Effector memory CD4-positive, alpha-beta T cell (primary cell): ENCODE results near the gene LRRC8B.

Experiments
- DNase-seq, 3 donors: peaks; one replicate each; pipeline ENCODE4 v3.0.0-alpha.2; 2020
- H3K27ac ChIP-seq: 2 replicates; pipeline ENCODE4 v1.7.0; 2013; ENCODE audit warnings: mild to moderate bottlenecking, low read length, moderate library complexity; ENCODE audit not compliant: insufficient read depth, poor library complexity, severe bottlenecking
- H3K27me3 ChIP-seq: replicated peaks from 2 replicates; pipeline ENCODE4 v1.7.0; 2013; ENCODE audit warnings: mild to moderate bottlenecking, low read length; ENCODE audit not compliant: insufficient read depth, control insufficient read depth, poor library complexity, severe bottlenecking
- H3K36me3 ChIP-seq: 2 replicates; pipeline ENCODE4 v1.7.0; 2013; ENCODE audit warnings: mild to moderate bottlenecking, low read length, moderate library complexity; ENCODE audit not compliant: control insufficient read depth, insufficient read depth
- H3K4me1 ChIP-seq: 2 replicates; pipeline ENCODE4 v1.7.0; 2013; ENCODE audit warnings: low read length, mild to moderate bottlenecking; ENCODE audit not compliant: control insufficient read depth, insufficient read depth, poor library complexity, severe bottlenecking
- H3K4me3 ChIP-seq: 2 replicates; pipeline ENCODE4 v1.7.0; 2013; ENCODE audit warnings: low read length, low read depth, mild to moderate bottlenecking; ENCODE audit not compliant: insufficient read depth, poor library complexity, severe bottlenecking
- H3K9me3 ChIP-seq: 2 replicates; pipeline ENCODE4 v1.7.0; 2013; ENCODE audit warnings: mild to moderate bottlenecking, low read length, moderate library complexity; ENCODE audit not compliant: control insufficient read depth

The LRRC8B gene

GRCh38 chr1:89523572-89524368 is 859 bp upstream of the LRRC8B start:
- no peaks in the 10 kb centered on the region for H3K9me3 ChIP-seq
- DNase-seq: peak in 2 of 3 donors; percentile 31 to 36
- H3K27ac ChIP-seq: peak overlapping the region; percentile 91

GRCh38 chr1:89525169-89525855 is 683 bp downstream of the LRRC8B start:
- no peaks in the 10 kb centered on the region for H3K9me3 ChIP-seq
- DNase-seq: peak; percentile 9 to 22 (median 12)
- H3K4me1 ChIP-seq: peaks cover 8% of the 10 kb centered on the region
- H3K27ac ChIP-seq: peak overlapping the region; percentile 91
- H3K36me3 ChIP-seq: no peaks in the 10 kb centered on the region
- H3K4me3 ChIP-seq: peak overlapping the region; percentile 80
- no peaks in the 10 kb centered on the region for H3K27me3 ChIP-seq

More at GRCh38 chr1:89523572-89524368, 859 bp upstream of the LRRC8B start:
- Histone ChIP-seq H3K36me3 (no peaks in the 10 kb centered on the region), H3K27me3 (no peaks in the 10 kb centered on the region), H3K4me3 (peak overlapping the region; percentile 80), H3K4me1 (peaks cover 8% of the 10 kb centered on the region)

- Histone ChIP-seq H3K4me1 (peaks cover 8% of the 10 kb centered on the region), H3K36me3 (no peaks in the 10 kb centered on the region), H3K9me3 (no peaks in the 10 kb centered on the region), H3K27ac (no peak overlapping the region), H3K27me3 (no peaks in the 10 kb centered on the region), H3K4me3 (no peak overlapping the region)
- no peak for DNase-seq
Observed at GRCh38 chr1:89527256-89527655, 2.6 kb downstream of the LRRC8B start.

DNA sequence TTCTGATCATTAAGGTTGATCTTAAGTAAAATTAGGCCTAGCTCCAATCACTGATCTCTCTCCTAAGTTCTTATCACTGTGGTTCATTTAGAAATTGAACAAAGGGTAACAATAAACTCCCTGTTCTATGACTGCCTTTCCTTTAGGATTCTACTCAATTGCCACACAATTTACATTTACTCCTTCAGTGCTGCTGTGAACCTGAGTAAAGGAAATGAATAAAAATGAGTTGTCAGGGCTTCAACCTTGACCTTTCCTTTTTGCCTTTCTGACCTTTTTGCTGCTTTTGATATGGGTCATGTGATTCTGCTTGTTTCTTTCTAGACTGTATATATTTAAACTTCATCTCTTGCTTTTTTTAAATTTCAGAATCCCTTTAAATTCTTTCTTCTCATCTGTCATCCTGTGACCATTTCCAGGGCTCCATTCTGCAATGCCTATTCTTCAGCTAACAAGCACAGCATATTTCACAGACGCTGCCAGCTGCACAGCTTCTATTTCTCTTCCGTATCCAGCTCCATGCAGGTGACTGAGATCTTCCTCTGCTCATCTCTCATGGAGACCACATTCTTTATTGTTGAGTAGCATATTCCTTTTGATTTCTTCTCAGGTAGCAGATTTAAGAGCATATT is 3.2 kb downstream of the LRRC8B start:
- no peaks in the 10 kb centered on the region for H3K9me3 ChIP-seq
- H3K4me3 ChIP-seq: no peak overlapping the region
- H3K27ac ChIP-seq: no peak overlapping the region
- H3K4me1 ChIP-seq: peaks cover 8% of the 10 kb centered on the region
- H3K36me3 ChIP-seq: no peaks in the 10 kb centered on the region
- no peak for DNase-seq
- no peaks in the 10 kb centered on the region for H3K27me3 ChIP-seq

DNA sequence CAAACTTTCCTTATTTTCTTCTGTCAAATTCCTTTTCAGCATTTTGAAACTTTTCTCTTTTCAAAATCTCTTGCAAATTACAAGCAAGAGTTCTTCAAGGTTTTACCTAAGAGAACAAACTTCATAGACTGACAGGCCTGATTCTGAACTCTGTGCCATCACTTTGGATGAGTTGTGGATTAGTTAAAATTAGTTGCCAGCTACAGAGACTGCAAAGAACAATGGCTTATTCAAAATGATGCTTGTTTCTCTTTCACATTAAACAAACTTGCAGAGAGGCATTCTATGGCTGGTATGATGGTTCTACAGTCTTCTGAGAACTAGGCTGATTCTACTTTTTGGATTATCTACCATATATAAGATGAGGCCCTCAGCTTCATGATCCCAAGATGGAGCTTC is 3.8 kb downstream of the LRRC8B start:
- Histone ChIP-seq H3K4me1 (peaks cover 8% of the 10 kb centered on the region), H3K27me3 (no peaks in the 10 kb centered on the region), H3K36me3 (no peaks in the 10 kb centered on the region), H3K27ac (no peak overlapping the region), H3K4me3 (no peak overlapping the region), H3K9me3 (no peaks in the 10 kb centered on the region)
- DNase-seq: no peak

DNA sequence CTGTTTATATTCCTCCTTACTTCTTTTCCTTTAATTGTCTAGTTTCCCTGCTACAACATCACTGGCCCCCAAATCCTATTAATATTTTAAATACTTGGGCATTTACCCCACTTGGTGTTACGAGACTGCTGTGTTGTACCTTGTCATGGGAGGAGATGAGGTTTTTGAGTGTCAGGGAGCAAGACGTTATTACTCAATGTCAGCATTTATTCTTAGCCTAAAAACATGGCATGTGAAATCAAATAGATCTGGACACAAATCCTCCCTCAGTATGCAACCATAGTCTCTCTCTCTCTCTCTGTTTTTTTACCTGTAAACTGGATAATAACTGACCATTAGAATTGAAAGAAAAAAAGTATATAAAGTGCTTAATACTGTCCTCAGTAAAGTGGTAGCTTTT is 4.6 kb downstream of the LRRC8B start:
- DNase-seq: no peak

DNA sequence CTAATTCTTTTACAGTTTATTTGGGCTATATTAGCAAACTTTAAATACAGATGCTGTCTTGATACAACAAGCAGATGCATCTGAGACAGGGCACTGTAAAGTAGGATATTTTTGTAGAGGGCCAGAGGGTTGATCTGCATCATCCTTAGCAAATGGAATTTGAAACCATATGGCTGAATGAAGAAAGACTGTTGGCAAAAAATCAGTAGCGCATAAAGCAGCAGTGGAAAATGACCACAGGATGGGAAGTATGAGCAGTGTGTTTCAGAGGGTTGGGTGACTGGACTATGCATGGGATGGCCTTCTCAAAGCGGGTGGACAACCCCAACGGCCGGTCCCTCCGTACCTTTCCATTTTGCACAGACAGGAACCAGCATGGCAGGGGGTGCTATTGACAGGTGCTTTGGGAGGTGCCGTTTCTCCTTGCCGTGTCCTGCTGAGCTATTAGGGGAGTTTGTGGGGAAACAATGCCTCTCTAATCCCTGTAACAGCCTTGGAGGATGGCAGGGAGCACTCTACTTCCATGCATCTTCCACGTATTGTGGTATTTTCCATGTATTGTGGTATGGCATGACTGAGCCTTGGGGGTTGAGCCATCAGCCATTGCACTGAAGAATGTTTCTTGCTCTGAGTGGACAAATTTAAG is 5.9 kb downstream of the LRRC8B start:
- Histone ChIP-seq H3K27ac (no peak overlapping the region), H3K4me1 (no peaks in the 10 kb centered on the region), H3K27me3 (no peaks in the 10 kb centered on the region), H3K9me3 (no peaks in the 10 kb centered on the region), H3K4me3 (no peak overlapping the region), H3K36me3 (no peaks in the 10 kb centered on the region)
- DNase-seq: no peak

More for the DNA sequence above, 4.6 kb downstream of the LRRC8B start:
- no peaks in the 10 kb centered on the region for H3K36me3 ChIP-seq
- H3K27ac ChIP-seq: no peak overlapping the region
- no peaks in the 10 kb centered on the region for H3K9me3 ChIP-seq
- H3K27me3 ChIP-seq: no peaks in the 10 kb centered on the region
- peaks cover 3% of the 10 kb centered on the region for H3K4me1 ChIP-seq
- no peak overlapping the region for H3K4me3 ChIP-seq

DNA sequence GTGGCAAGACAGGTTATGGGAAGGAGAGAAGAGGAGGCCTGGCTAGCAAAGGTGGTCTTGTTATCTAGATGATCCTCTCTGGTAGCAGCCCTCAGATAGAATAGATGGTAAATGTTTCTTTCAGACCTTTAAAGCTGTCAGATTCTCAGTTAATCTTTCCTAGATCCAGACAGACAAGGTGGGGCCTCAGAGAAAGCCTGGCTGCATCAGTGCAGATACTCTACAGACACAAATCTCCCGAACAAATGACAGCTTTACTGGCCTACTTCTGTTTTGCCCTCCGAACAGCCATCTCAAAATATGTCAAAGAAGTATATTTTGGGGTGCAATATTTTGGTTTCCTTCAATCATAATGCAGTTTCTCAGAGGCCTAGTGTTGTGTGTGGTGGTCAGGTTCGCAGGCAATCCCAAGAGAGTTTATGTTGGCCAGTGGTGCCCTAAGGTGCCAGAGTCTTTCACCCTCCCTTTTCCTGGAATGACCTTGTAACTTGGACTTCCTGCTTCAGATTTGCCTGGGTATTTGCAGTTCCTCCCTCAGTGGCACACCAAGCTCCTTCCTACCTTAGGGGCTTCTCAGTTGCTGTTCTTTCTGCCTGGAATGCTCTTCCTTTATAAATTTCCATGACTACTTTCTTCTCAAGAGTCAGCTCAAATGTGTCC is 7.0 kb downstream of the LRRC8B start:
- no peak overlapping the region for H3K4me3 ChIP-seq

DNA sequence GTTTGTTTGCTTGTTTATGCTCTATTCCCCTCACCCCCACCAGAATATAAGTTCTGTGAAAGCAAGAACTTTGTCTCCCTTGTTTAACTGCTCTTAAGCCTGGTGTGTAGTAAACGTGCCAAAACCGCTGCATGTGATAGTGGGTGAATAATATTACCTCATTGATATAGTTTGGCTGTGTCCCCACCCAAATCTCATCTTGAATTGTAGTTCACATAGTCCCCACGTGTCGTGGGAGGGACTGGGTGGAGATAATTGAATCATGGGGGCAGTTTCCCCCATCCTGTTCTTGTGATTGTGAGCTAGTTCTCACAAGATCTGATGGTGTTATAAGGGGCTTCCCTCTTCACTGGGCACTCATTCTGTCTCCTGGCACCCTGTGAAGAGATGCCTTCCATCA is 7.6 kb downstream of the LRRC8B start:
- Histone ChIP-seq H3K27ac (no peak overlapping the region), H3K4me3 (no peak overlapping the region), H3K9me3 (no peaks in the 10 kb centered on the region), H3K36me3 (no peaks in the 10 kb centered on the region), H3K27me3 (no peaks in the 10 kb centered on the region), H3K4me1 (no peaks in the 10 kb centered on the region)
- no peak for DNase-seq

More for the DNA sequence above, 7.0 kb downstream of the LRRC8B start:
- H3K9me3 ChIP-seq: no peaks in the 10 kb centered on the region
- H3K36me3 ChIP-seq: no peaks in the 10 kb centered on the region
- H3K27ac ChIP-seq: no peak overlapping the region
- H3K27me3 ChIP-seq: no peaks in the 10 kb centered on the region
- DNase-seq: no peak
- no peaks in the 10 kb centered on the region for H3K4me1 ChIP-seq
